Caco-2 (cell line): ENCODE results near the gene MDP1. TPM values are rescaled to one million over a fixed set of nuclear protein-coding genes. Genes with fewer than 3 reads are reported as not detected.

ENCODE experiments used
- BruUV-seq: library from RNA; stranded (reverse); fragments of 400-500 nt; replicated peaks from 2 replicates; lab custom pipeline; 2021; lab: Mats Ljungman, UMichigan
- CTCF ChIA-PET: fragments of 300-600 bp; sonication (Branson Sonifier 250); formaldehyde crosslinking; loops from one replicate; lab custom pipeline; 2022; ENCODE audit warnings: antibody characterized with exemption; lab: Charles Lee
- POLR2A ChIA-PET: fragments of 300-600 bp; sonication (Branson Sonifier 250); formaldehyde crosslinking; loops from one replicate; lab custom pipeline; 2022; ENCODE audit warnings: antibody characterized with exemption; lab: Charles Lee
- DNase-seq, 2 experiments: peaks; one replicate each; pipeline versions ENCODE4 v3.0.0 to v3.0.0-alpha.2; 2020 to 2022
- H3K27me3 ChIP-seq: replicated peaks from 2 replicates; pipeline ENCODE4 v1.6.0; 2011; ENCODE audit warnings: low read length; ENCODE audit not compliant: control insufficient read depth, insufficient read depth
- H3K36me3 ChIP-seq: 2 replicates; pipeline ENCODE4 v1.5.1; 2011; ENCODE audit warnings: low read length; ENCODE audit not compliant: control insufficient read depth, insufficient read depth
- H3K4me1 ChIP-seq: fragments of 250-450 bp; sonication (Bioruptor Pico); 2 replicates; pipeline ENCODE4 v1.5.1; 2020; ENCODE audit warnings: mild to moderate bottlenecking
- H3K4me3 ChIP-seq: 2 replicates; pipeline ENCODE4 v1.5.1; 2011; ENCODE audit warnings: low read depth, mild to moderate bottlenecking, control low read depth, low read length
- H3K9me3 ChIP-seq: fragments of 250-450 bp; sonication (Bioruptor Pico); 2 replicates; pipeline ENCODE4 v1.5.1; 2020; ENCODE audit warnings: mild to moderate bottlenecking, moderate library complexity
- H3K27ac Mint-ChIP-seq: one replicate; pipeline ENCODE4 v1.8.0; 2022; ENCODE audit warnings: mixed read lengths; ENCODE audit not compliant: unreplicated experiment
- H3K27me3 Mint-ChIP-seq: one replicate; pipeline ENCODE4 v1.8.0; 2022; ENCODE audit warnings: mixed read lengths; ENCODE audit not compliant: insufficient read depth, unreplicated experiment
- H3K36me3 Mint-ChIP-seq: one replicate; pipeline ENCODE4 v1.8.0; 2022; ENCODE audit warnings: mild to moderate bottlenecking, mixed read lengths; ENCODE audit not compliant: insufficient read depth, unreplicated experiment
- H3K4me1 Mint-ChIP-seq: one replicate; pipeline ENCODE4 v1.8.0; 2022; ENCODE audit warnings: low read depth, mixed read lengths; ENCODE audit not compliant: unreplicated experiment
- H3K4me3 Mint-ChIP-seq: one replicate; pipeline ENCODE4 v1.8.0; 2022; ENCODE audit warnings: mild to moderate bottlenecking, moderate library complexity, mixed read lengths; ENCODE audit not compliant: unreplicated experiment
- H3K9me3 Mint-ChIP-seq: one replicate; pipeline ENCODE4 v1.8.0; 2022; ENCODE audit warnings: mixed read lengths; ENCODE audit not compliant: unreplicated experiment
- intact Hi-C: fragments of 100-400 bp; cut with micrococcal nuclease; formaldehyde crosslinking; loops from one replicate; pipeline ENCODE4 v1.10.0; 2022; ENCODE audit not compliant: unreplicated experiment
- total RNA-seq: library from RNA; stranded (reverse); gene quantifications from 2 replicates; pipeline ENCODE4 v1.2.3, GENCODE V29; 2022
- TF ChIP-seq, protein P1 (sequence below), 2 experiments: fragments of 200-600 bp in 1 of 2; IDR thresholded peaks; 1 replicate in 1 of 2; 2 replicates in 1 of 2; pipeline versions ENCODE4 v1.5.1 to v1.8.0; 2011 to 2022; ENCODE audit warnings: antibody characterized with exemption in 1 of 2, control low read depth in 1 of 2, inconsistent platforms in 1 of 2, low read depth in 1 of 2, low read length in 1 of 2, mild to moderate bottlenecking in 1 of 2, moderate library complexity in 1 of 2; ENCODE audit not compliant: insufficient read depth in 1 of 2, severe bottlenecking in 1 of 2, unreplicated experiment in 1 of 2

MDP1 gene
- total RNA-seq, 1 experiment from 2014 or later, result 20.5 TPM

DNA sequence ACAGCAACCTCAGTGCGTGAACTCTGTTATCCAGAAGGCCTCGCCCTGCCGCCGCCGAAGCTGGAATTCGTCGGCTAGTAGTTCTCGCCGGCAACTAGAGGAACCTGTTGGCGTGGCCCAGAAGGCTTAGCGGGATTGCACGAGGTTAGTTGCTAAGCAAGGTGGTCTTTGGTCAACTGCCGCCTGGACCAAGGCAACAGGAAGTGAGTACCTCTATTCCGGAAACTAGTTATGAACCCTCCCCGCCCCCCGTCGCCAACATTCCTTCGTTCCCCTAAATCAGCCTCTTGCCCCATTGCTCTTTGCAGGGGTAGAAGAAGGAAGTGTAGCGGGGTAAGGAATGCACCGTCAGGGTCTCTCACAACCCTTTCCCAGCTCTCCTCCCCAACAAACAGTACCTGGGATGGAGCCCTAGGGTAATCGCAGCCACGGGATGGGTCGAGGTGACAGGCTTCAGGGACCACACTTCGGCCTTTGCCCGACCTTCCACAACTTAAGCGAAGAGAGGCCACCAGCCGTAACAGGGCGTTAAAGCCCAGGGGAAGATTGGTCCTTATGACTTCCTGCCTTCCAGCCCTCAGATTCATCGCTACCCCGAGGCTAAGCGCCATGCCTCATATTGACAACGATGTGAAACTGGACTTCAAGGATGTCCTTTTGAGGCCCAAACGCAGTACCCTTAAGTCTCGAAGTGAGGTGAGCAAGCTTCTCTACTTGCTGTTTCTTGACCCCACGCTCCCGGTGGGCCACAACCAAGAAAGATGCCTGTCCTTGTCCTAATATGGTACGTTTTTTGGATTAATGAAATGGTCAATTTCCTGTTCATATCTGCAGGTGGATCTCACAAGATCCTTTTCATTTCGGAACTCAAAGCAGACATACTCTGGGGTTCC is 17.0 kb upstream of the MDP1 start, which contains the start of gene GMPR2:
GMPR2 (plus strand) TSS at position 285 of the 893 bp plus-strand sequence; CDS start at position 610, 325 bp downstream.
- peaks cover 32% of the 10 kb centered on the region for H3K36me3 Mint-ChIP-seq
- Histone ChIP-seq H3K27me3 (no peaks in the 10 kb centered on the region), H3K9me3 (no peaks in the 10 kb centered on the region), H3K4me1 (no peaks in the 10 kb centered on the region), H3K4me3 (peak within 1 kb of the TSS; percentile 76), H3K36me3 (peaks cover 3% of the 10 kb centered on the region; the same call in 1 of the 2 replicates)
- H3K4me1 Mint-ChIP-seq, result peaks cover 3% of the 10 kb centered on the region
- H3K9me3 Mint-ChIP-seq, result no peaks in the 10 kb centered on the region
- TF ChIP-seq, protein P1, sequence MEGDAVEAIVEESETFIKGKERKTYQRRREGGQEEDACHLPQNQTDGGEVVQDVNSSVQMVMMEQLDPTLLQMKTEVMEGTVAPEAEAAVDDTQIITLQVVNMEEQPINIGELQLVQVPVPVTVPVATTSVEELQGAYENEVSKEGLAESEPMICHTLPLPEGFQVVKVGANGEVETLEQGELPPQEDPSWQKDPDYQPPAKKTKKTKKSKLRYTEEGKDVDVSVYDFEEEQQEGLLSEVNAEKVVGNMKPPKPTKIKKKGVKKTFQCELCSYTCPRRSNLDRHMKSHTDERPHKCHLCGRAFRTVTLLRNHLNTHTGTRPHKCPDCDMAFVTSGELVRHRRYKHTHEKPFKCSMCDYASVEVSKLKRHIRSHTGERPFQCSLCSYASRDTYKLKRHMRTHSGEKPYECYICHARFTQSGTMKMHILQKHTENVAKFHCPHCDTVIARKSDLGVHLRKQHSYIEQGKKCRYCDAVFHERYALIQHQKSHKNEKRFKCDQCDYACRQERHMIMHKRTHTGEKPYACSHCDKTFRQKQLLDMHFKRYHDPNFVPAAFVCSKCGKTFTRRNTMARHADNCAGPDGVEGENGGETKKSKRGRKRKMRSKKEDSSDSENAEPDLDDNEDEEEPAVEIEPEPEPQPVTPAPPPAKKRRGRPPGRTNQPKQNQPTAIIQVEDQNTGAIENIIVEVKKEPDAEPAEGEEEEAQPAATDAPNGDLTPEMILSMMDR (IDR thresholded peaks at IDR 0.05; ENCODE audit: insufficient read depth in 1 of 2, low read depth in 1 of 2, low read length in 1 of 2, severe bottlenecking in 1 of 2, unreplicated experiment in 1 of 2), result no peak
- no peak for DNase-seq
- POLR2A ChIA-PET, result interaction anchor here (1.8 kb wide), 1 partner anchor 10 kb away, joined by 20 read pairs; the partner anchor contains the start of gene TINF2
- intact Hi-C loops, result loop anchor here (1.0 kb wide), 2 partner anchors 9 to 17 kb away; partner anchors contain the start of genes MDP1 and TINF2
- H3K27ac Mint-ChIP-seq, result peak within 1 kb of the TSS; percentile 85
- no peaks in the 10 kb centered on the region for H3K27me3 Mint-ChIP-seq
- peak within 1 kb of the TSS; percentile 81 for H3K4me3 Mint-ChIP-seq
- BruUV-seq, result TSS peak; percentile 71
- CTCF ChIA-PET, result interaction anchor here (1.8 kb wide), 1 partner anchor 10 kb away, joined by 7 read pairs; the partner anchor contains the start of gene TINF2

DNA sequence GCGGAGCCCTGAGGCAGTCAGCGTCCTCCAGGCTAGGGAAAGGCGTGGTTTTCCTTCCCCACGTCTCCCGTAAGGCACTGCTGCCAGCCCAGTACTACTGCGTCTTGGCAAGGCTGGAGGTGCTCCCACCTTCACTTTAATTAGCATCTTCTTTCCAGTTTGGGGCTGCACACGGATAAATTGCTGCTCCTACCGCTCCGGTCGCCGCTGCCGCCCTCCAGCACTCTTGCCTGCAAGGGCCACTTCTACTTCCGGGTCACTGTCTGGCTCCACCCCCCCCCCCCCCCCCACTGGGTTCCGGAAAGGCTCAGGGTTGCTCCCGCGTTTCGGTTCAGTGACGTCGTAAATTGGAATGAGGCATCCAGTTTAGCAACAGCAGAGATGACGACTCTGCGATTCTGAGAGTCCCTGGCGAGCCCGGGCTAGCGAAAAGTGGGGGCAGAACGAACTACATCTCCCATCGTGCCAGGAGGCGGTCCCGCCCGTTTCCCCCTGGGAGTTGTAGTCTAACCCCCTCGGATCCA is 16.3 kb upstream of the MDP1 start, which contains the start of gene NEDD8:
NEDD8 (minus strand) TSS at position 247 of the 524 bp plus-strand sequence; CDS start at position 147, 100 bp downstream.
- H3K9me3 ChIP-seq, result no peaks in the 10 kb centered on the region
- ChIA-PET POLR2A (interaction anchor here (1.8 kb wide), 1 partner anchor 10 kb away, joined by 20 read pairs; the partner anchor contains the start of gene TINF2), CTCF (interaction anchor here (1.8 kb wide), 1 partner anchor 10 kb away, joined by 7 read pairs; the partner anchor contains the start of gene TINF2)
- no TSS peak for BruUV-seq
- H3K27me3 ChIP-seq, result no peaks in the 10 kb centered on the region
- no peaks in the 10 kb centered on the region for H3K9me3 Mint-ChIP-seq
- no peaks in the 10 kb centered on the region for H3K4me1 ChIP-seq
- peaks cover 3% of the 10 kb centered on the region; the same call in 1 of the 2 replicates for H3K36me3 ChIP-seq
- peaks cover 31% of the 10 kb centered on the region for H3K36me3 Mint-ChIP-seq
- peak; percentile 93 to 94 for DNase-seq
- peak within 1 kb of the TSS; percentile 85 for H3K27ac Mint-ChIP-seq
- peak within 1 kb of the TSS; percentile 76 for H3K4me3 ChIP-seq
- peak within 1 kb of the TSS; percentile 81 for H3K4me3 Mint-ChIP-seq
- TF ChIP-seq, protein P1 (IDR thresholded peaks at IDR 0.05; ENCODE audit: insufficient read depth in 1 of 2, low read depth in 1 of 2, low read length in 1 of 2, severe bottlenecking in 1 of 2, unreplicated experiment in 1 of 2), result no peak
- H3K27me3 Mint-ChIP-seq, result no peaks in the 10 kb centered on the region
- peaks cover 4% of the 10 kb centered on the region for H3K4me1 Mint-ChIP-seq
- intact Hi-C loops, result loop anchor here (1.0 kb wide), 2 partner anchors 10 to 16 kb away; partner anchors contain the start of genes MDP1 and TINF2
